WERI-Rb-1 (cell line): ENCODE measurements around the gene CD6.

Experiments used
- DNase-seq: peaks from one replicate; pipeline ENCODE4 v3.0.0-alpha.2; 2020
- H3K27ac ChIP-seq: fragments of 250-450 bp; sonication (Bioruptor Pico); 2 replicates; pipeline ENCODE4 v1.5.1; 2020; ENCODE audit warnings: mild to moderate bottlenecking, moderate library complexity
- H3K27me3 ChIP-seq: fragments of 250-450 bp; sonication (Bioruptor Pico); 2 replicates; pipeline ENCODE4 v1.5.1; 2021; ENCODE audit warnings: mild to moderate bottlenecking, low read depth, moderate library complexity; ENCODE audit not compliant: insufficient read depth, severe bottlenecking
- H3K36me3 ChIP-seq: fragments of 250-450 bp; sonication (Bioruptor Pico); 2 replicates; pipeline ENCODE4 v1.5.1; 2020; ENCODE audit warnings: mild to moderate bottlenecking, moderate library complexity
- H3K4me3 ChIP-seq: 2 replicates; pipeline ENCODE4 v1.5.1; 2011; ENCODE audit warnings: low read depth, mild to moderate bottlenecking, control low read depth, low read length
- H3K9me3 ChIP-seq: fragments of 250-450 bp; sonication (Bioruptor Pico); 2 replicates; pipeline ENCODE4 v1.5.1; 2021; ENCODE audit warnings: mild to moderate bottlenecking, moderate library complexity; ENCODE audit not compliant: severe bottlenecking
- TF ChIP-seq, protein P1 (sequence below): IDR thresholded peaks from 2 replicates; pipeline ENCODE4 v1.5.1; 2011; ENCODE audit warnings: low read depth, mild to moderate bottlenecking, control low read depth, inconsistent platforms, low read length

The CD6 gene

DNA sequence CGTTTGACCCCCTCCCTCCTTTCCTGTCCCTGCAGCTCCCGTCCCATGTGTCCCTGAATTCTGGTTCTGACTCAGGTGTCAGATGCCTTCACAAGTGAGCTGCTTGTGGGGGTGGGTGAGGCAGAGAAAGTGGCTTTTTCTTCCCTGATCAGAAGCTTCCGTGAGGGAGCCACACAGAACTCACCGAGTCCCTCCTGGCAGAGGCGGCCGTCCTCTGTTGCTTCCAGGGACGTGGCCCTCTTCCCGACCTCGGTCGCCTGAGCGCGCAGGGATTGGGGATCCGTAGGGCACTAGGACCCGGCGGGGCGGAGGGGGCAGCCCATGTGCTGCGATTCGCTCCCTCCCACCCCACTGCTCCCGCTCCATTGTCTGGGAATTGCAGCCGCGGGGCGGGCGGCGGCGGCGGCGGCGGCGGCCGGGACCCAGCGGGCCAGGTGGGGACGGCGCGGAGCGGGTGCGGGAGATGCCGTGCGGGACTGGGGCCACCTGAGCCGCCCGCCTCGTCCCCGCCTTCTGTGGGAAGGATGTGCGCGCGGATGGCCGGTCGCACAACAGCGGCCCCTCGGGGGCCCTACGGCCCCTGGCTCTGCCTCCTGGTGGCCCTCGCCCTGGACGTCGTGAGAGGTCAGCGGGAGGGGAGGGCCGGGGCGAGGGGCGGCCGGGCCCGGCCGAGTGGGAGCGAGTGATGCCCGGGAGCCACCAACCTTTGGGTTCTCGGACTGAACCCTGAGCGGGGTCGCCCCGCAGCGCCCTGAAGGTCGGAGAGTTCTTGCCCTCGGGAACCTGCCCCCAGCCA lies 47.2 kb upstream of the CD6 start, which contains the start of gene TMEM132A:
Gene TMEM132A, plus strand, starts transcription at position 351 of the 796 bp plus-strand sequence. Its CDS starts 174 bp downstream, at position 525.
- no peaks in the 10 kb centered on the region for H3K9me3 ChIP-seq
- H3K27ac ChIP-seq = peak within 1 kb of the TSS; percentile 76
- peak; percentile 90 for DNase-seq
- TF ChIP-seq, protein P1, sequence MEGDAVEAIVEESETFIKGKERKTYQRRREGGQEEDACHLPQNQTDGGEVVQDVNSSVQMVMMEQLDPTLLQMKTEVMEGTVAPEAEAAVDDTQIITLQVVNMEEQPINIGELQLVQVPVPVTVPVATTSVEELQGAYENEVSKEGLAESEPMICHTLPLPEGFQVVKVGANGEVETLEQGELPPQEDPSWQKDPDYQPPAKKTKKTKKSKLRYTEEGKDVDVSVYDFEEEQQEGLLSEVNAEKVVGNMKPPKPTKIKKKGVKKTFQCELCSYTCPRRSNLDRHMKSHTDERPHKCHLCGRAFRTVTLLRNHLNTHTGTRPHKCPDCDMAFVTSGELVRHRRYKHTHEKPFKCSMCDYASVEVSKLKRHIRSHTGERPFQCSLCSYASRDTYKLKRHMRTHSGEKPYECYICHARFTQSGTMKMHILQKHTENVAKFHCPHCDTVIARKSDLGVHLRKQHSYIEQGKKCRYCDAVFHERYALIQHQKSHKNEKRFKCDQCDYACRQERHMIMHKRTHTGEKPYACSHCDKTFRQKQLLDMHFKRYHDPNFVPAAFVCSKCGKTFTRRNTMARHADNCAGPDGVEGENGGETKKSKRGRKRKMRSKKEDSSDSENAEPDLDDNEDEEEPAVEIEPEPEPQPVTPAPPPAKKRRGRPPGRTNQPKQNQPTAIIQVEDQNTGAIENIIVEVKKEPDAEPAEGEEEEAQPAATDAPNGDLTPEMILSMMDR = no peak
- H3K27me3 ChIP-seq = no peaks in the 10 kb centered on the region
- H3K36me3 ChIP-seq = peaks cover 61% of the 10 kb centered on the region
- peak within 1 kb of the TSS; percentile 84 for H3K4me3 ChIP-seq

DNA sequence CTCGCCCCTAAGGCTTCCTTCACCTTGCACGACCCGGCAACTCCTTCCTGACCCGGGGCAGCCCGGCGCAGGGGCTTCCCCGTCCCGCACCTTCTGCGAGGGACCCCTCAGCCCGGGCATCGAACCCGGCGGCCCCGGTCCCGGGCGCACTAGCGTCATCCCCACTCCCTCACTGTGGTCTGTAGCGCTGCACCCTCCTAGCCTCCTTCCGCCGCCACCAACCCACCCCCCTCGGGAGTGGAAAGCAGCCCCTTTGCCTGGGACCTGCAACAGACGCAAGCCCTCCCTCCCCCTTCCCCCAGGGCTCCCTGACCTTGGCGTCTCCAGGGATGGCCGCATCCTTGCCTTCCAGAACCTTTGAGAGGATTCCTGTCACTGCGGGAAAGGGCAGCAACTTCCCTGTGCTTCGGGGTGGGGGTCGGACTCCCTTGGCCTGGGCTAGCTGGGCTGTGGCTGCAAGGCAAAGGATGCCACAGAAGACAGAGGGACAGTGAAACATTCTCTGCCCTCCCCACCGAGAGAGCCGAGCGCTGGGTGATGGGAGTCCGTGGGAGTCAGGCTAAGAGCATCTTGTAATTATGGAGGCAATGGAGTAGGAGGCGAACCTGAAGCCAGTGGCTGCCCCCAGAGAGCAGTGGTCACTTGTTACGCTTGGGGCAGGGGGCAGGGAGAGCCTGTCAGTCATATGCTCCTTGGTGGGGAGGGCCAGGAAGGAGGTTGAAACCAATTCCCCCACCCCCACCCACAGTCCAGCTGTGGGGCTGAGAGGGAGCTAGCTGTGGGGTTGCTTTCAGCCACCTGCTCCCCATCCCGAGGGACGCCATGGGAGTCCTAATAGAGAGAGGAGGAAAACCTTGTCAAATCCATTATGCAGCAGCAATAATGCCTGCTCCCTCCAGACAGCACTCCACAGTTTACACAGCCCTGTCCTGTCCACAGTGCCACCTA lies 46.3 kb upstream of the CD6 start:
- H3K27me3 ChIP-seq = no peaks in the 10 kb centered on the region
- peak overlapping the region; percentile 76 for H3K27ac ChIP-seq
- no peak for DNase-seq
- peaks cover 61% of the 10 kb centered on the region for H3K36me3 ChIP-seq
- TF ChIP-seq, protein P1 = no peak
- no peaks in the 10 kb centered on the region for H3K9me3 ChIP-seq
- H3K4me3 ChIP-seq = peak overlapping the region; percentile 84

GRCh38 chr11:60925868-60926267 lies 45.6 kb upstream of the CD6 start:
- no peaks in the 10 kb centered on the region for H3K27me3 ChIP-seq
- H3K36me3 ChIP-seq = peaks cover 61% of the 10 kb centered on the region
- no peak overlapping the region for H3K4me3 ChIP-seq
- DNase-seq = no peak
- H3K27ac ChIP-seq = no peak overlapping the region
- TF ChIP-seq, protein P1 = no peak
- no peaks in the 10 kb centered on the region for H3K9me3 ChIP-seq

DNA sequence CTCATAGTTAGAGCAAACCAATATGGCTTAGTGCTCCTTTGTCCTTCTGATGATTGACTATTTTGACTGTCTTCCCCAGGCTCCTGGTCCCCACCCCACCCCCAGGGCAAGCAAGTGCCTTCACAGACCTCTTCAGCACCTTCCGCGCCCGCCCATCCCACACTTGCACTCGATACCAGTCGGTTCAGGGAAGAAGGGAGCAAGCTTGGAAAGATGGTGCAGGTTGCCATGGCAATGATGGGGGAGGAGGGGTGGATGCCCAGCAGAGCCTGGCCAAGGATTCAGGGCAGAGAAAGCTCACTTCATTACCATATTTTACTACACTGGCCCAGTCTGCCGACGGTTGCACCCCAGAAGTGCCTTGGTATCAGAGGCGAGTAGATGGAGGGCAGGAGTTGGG lies 45.0 kb upstream of the CD6 start:
- Histone ChIP-seq H3K27ac (no peak overlapping the region), H3K27me3 (no peaks in the 10 kb centered on the region), H3K36me3 (peaks cover 61% of the 10 kb centered on the region), H3K4me3 (no peak overlapping the region), H3K9me3 (no peaks in the 10 kb centered on the region)
- TF ChIP-seq, protein P1 = no peak
- DNase-seq = no peak

DNA sequence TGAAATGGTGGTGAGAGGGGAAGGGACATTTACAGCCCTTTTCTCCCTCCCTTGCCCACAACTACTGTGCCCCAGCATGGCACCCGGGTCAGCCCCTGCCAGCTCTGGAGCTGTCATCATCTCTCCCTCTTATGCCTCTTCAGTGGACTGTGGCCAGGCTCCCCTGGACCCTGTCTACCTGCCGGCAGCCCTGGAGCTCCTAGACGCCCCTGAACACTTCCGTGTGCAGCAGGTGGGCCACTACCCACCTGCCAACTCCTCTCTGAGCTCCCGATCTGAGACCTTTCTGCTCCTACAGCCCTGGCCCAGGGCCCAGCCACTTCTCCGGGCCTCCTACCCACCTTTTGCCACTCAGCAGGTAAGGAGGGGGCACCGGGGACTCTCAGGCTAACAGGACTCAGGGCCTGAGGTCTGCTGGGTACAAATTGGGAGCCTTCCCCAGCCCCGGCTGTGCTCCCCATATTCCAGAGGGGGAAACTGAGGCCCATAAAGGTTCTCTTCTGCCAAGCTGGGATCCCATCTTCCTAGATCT lies 44.4 kb upstream of the CD6 start:
- TF ChIP-seq, protein P1 = no peak
- H3K4me3 ChIP-seq = no peak overlapping the region
- no peaks in the 10 kb centered on the region for H3K27me3 ChIP-seq
- H3K9me3 ChIP-seq = no peaks in the 10 kb centered on the region
- peaks cover 61% of the 10 kb centered on the region for H3K36me3 ChIP-seq
- H3K27ac ChIP-seq = no peak overlapping the region
- DNase-seq = no peak
